BJ (cell line): ENCODE measurements around the gene MED13L. TPM values are rescaled to one million over a fixed set of nuclear protein-coding genes. Genes with fewer than 3 reads are reported as not detected.
"Not testable (repeated sequence)": the region's sequence is repeated elsewhere in the genome, so short reads cannot be mapped to it uniquely, and the experiment has no call there.

ENCODE experiments used
- CTCF ChIA-PET: fragments of 350-600 bp; formaldehyde crosslinking; extraction: SDS; loops from one replicate; lab custom pipeline; 2021; ENCODE audit warnings: antibody characterized with exemption, inconsistent platforms; lab: Yijun Ruan, JAX
- POLR2A ChIA-PET: fragments of 300-600 bp; sonication (Branson Sonifier 250); formaldehyde crosslinking; extraction: SDS; loops from one replicate; lab custom pipeline; 2021; ENCODE audit warnings: antibody characterized with exemption; lab: Charles Lee
- DNase-seq: peaks from one replicate; pipeline ENCODE4 v3.0.0-alpha.2; 2011; ENCODE audit warnings: low read depth
- H3K27me3 ChIP-seq: 2 replicates; pipeline ENCODE4 v1.6.0; 2011; ENCODE audit warnings: low read length; ENCODE audit not compliant: control insufficient read depth, insufficient read depth
- H3K36me3 ChIP-seq: 2 replicates; pipeline ENCODE4 v1.5.1; 2011; ENCODE audit warnings: low read length; ENCODE audit not compliant: control insufficient read depth, insufficient read depth
- H3K4me3 ChIP-seq: 2 replicates; pipeline ENCODE4 v1.5.1; 2011; ENCODE audit warnings: low read depth, mild to moderate bottlenecking, control low read depth, low read length
- polyA plus RNA-seq: library from polyadenylated mRNA; depleted of rRNA; stranded (reverse); fragments of >200 nt; gene quantifications from 2 replicates; pipeline ENCODE4 v1.2.3, GENCODE V29; 2011
- TF ChIP-seq, protein P1 (sequence below): IDR thresholded peaks from 2 replicates; pipeline ENCODE4 v1.5.1; 2011; ENCODE audit warnings: low read depth, mild to moderate bottlenecking, control low read depth, inconsistent platforms, low read length, moderate library complexity; ENCODE audit not compliant: insufficient read depth

Gene MED13L
- polyA plus RNA-seq, 1 experiment = 43.7 TPM

DNA sequence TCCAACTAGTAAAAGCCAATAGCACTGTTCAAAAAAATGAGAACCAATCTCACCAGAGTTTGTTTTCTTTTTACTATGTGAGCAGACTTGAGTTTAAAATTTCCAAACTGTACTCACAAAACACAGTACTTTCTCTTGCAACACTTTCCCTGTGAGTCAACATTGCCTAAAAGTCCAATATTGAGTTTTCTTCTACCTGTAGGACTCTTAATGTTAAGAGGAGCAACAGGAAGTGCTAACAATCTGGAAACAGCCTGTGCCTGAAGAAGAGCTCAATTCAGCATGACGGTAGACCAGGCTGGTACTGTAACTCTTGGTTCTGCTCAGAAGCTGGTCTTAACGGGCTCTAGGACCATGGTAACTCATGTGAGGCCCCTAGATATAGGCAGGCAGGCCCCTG lies 144.3 kb downstream of the MED13L start:
- TF ChIP-seq, protein P1, sequence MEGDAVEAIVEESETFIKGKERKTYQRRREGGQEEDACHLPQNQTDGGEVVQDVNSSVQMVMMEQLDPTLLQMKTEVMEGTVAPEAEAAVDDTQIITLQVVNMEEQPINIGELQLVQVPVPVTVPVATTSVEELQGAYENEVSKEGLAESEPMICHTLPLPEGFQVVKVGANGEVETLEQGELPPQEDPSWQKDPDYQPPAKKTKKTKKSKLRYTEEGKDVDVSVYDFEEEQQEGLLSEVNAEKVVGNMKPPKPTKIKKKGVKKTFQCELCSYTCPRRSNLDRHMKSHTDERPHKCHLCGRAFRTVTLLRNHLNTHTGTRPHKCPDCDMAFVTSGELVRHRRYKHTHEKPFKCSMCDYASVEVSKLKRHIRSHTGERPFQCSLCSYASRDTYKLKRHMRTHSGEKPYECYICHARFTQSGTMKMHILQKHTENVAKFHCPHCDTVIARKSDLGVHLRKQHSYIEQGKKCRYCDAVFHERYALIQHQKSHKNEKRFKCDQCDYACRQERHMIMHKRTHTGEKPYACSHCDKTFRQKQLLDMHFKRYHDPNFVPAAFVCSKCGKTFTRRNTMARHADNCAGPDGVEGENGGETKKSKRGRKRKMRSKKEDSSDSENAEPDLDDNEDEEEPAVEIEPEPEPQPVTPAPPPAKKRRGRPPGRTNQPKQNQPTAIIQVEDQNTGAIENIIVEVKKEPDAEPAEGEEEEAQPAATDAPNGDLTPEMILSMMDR = no peak
- H3K36me3 ChIP-seq = no peaks in the 10 kb centered on the region
- H3K4me3 ChIP-seq = no peak overlapping the region
- DNase-seq = no peak
- POLR2A ChIA-PET = no interaction called here
- no peaks in the 10 kb centered on the region for H3K27me3 ChIP-seq
- CTCF ChIA-PET = no interaction called here

DNA sequence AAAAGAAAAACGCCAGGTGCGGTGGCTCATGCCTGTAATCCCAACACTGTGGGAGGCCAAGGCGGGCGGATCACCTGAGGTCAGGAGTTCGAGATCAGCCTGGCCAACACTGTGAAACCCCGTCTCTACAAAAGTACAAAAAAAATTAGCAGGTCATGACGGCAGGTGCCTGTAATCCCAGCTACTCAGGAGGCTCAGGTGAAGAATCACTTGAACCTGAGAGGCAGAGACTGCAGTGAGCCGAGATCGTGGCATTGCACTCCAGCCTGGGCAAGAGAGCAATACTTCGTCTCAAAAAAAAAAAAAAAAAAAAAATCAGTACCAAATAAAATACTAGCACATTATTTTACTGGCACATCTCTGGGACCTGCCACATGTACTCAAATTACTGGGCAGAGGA lies 145.5 kb downstream of the MED13L start:
- H3K27me3 ChIP-seq, DNase-seq, H3K36me3 ChIP-seq, POLR2A ChIA-PET, CTCF ChIA-PET, H3K4me3 ChIP-seq: not testable (repeated sequence)

DNA sequence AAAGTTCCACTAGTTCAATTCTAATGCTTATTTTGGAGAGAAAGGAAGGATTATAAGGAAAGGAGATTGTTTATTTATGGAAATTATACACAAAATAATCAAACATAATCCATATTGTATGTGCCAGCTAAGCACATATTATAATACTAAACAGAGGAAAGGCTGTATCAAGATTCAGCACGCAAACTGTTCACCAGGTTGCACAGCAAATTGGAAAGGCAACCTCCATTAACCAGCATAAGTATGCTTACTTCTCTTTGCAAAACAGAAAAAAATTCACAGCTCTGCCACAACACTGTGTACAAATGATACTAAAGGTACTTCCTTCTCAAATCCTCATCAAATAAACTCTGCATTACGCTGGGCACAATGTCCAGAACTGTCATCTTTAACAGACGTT lies 146.3 kb downstream of the MED13L start:
- POLR2A ChIA-PET = no interaction called here

DNA sequence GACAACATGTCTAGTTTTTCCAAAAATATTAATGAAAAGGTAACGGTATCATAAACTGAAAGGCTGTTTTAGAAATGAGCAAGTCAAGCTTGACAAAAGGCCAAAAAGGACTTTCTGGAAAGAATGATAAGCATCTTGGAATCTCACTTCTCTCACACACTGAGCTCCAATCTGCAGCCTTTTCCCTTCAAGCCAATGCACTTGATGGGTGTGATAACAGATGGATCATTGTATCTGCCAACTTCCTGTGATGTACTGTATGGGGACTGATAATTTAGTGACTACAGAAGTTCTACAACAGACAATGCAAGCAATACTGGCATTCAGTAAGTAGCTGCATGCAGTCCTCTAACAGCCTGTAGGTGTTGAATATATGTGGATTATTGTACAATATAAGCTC lies 147.1 kb downstream of the MED13L start:
- Histone ChIP-seq H3K4me3 (no peak overlapping the region), H3K36me3 (no peaks in the 10 kb centered on the region), H3K27me3 (no peaks in the 10 kb centered on the region)
- POLR2A ChIA-PET = no interaction called here
- CTCF ChIA-PET = interaction anchor here (0.9 to 1.2 kb wide), 3 partner anchors 9 to 128 kb away, joined by 3 read pairs; no protein-coding TSS in a partner anchor
- DNase-seq = no peak
- TF ChIP-seq, protein P1 = no peak

More for the DNA sequence above, 146.3 kb downstream of the MED13L start:
- CTCF ChIA-PET = interaction anchor here (0.9 to 1.1 kb wide), 2 partner anchors 64 to 128 kb away, joined by 3 read pairs; no protein-coding TSS in a partner anchor
- no peak overlapping the region for H3K4me3 ChIP-seq
- DNase-seq = no peak
- no peaks in the 10 kb centered on the region for H3K36me3 ChIP-seq
- TF ChIP-seq, protein P1 = no peak
- no peaks in the 10 kb centered on the region for H3K27me3 ChIP-seq

DNA sequence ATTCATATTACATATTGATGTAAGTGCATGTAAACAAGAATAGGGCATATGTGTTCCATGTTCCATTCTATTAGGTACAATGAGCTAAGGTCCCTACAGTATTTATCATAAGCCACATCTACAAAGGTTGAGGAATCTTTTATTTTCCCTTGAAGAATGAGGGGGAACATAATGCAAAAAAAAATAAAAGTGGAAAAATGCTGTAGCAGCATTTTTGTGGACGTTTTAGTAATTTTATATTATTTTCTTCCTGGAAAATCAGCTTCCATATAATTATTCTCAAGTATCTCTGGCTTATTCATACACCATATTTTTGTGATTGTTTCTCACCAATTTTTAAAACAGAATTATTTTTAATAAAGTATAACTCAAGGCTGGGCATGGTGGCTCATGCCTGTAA lies 148.7 kb downstream of the MED13L start:
- Histone ChIP-seq H3K36me3 (no peaks in the 10 kb centered on the region), H3K4me3 (no peak overlapping the region), H3K27me3 (no peaks in the 10 kb centered on the region)
- CTCF ChIA-PET = interaction anchor here (0.6 kb wide), 1 partner anchor 584 kb away, joined by 4 read pairs; no protein-coding TSS in a partner anchor
- DNase-seq = no peak
- TF ChIP-seq, protein P1 = no peak
- POLR2A ChIA-PET = no interaction called here

DNA sequence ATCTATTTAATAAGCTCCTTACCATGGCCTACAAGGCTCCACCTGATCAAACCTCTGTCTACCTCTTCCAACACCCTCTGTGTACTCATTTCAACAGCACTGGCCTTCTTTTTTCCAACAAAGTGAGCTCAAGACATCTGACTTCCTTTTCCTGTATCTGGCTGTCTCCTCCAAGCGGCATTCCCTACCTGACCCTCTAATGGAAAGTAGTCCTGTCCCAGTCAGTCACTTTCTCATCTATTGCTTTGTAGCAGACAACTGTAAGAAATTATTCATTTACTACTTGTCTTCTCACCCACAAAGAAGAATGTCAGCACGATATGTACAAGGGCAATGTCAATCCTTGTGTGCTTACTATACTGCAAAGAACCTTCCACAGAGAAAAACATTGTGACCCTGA lies 149.6 kb downstream of the MED13L start:
- Histone ChIP-seq H3K27me3 (no peaks in the 10 kb centered on the region), H3K4me3 (no peak overlapping the region), H3K36me3 (no peaks in the 10 kb centered on the region)
- DNase-seq = no peak
- TF ChIP-seq, protein P1 = no peak
- ChIA-PET POLR2A (no interaction called here), CTCF (no interaction called here)
